Erythroblast (primary cell): ENCODE data around the gene LIMCH1.

Experiments used
- DNase-seq, 2 experiments: peaks; one replicate each; lab custom pipeline; 2025; lab: John Stamatoyannopoulos, UW
- GATA1 ChIP-seq: IDR thresholded peaks from 2 replicates; pipeline ENCODE4 v1.6.1; 2011; ENCODE audit warnings: low read depth, mild to moderate bottlenecking, control low read depth, low read length, moderate library complexity
- POLR2A ChIP-seq: IDR thresholded peaks from 2 replicates; pipeline ENCODE4 v1.6.1; 2011; ENCODE audit warnings: mild to moderate bottlenecking, low read length

LIMCH1 gene

GRCh38 chr4:41517121-41517520, 20.8 kb upstream of the LIMCH1 start:
- TF ChIP-seq POLR2A: no peak
- no peak for TF ChIP-seq GATA1
- no peak for DNase-seq

GRCh38 chr4:41517747-41518146, 20.2 kb upstream of the LIMCH1 start:
- no peak for DNase-seq
- TF ChIP-seq POLR2A: no peak
- no peak for TF ChIP-seq GATA1

- DNase-seq: no peak
- no peak for TF ChIP-seq POLR2A
- no peak for TF ChIP-seq GATA1
Observed at GRCh38 chr4:41524425-41524824, 13.5 kb upstream of the LIMCH1 start.

- TF ChIP-seq POLR2A (no peak), GATA1 (no peak)
- DNase-seq: no peak
Observed at GRCh38 chr4:41525129-41525528, 12.8 kb upstream of the LIMCH1 start.

GRCh38 chr4:41526628-41527027, 11.3 kb upstream of the LIMCH1 start:
- TF ChIP-seq POLR2A (no peak), GATA1 (no peak)

GRCh38 chr4:41528512-41529205, 9.3 kb upstream of the LIMCH1 start:
- no peak for DNase-seq
- TF ChIP-seq GATA1 (no peak), POLR2A (no peak)

More at GRCh38 chr4:41526628-41527027, 11.3 kb upstream of the LIMCH1 start:
- DNase-seq: no peak

- TF ChIP-seq GATA1 (no peak), POLR2A (no peak)
- DNase-seq: no peak
Observed at GRCh38 chr4:41530741-41531140, 7.2 kb upstream of the LIMCH1 start.

GRCh38 chr4:41532336-41532735, 5.6 kb upstream of the LIMCH1 start:
- DNase-seq: no peak
- TF ChIP-seq GATA1 (no peak), POLR2A (no peak)

- no peak for DNase-seq
- no peak for TF ChIP-seq POLR2A
- no peak for TF ChIP-seq GATA1
Observed at GRCh38 chr4:41532882-41533281, 5.1 kb upstream of the LIMCH1 start.

GRCh38 chr4:41533680-41534079, 4.3 kb upstream of the LIMCH1 start:
- DNase-seq: no peak

GRCh38 chr4:41534404-41534803, 3.6 kb upstream of the LIMCH1 start:
- no peak for DNase-seq
- TF ChIP-seq GATA1 (no peak), POLR2A (no peak)

More at GRCh38 chr4:41533680-41534079, 4.3 kb upstream of the LIMCH1 start:
- TF ChIP-seq POLR2A: no peak
- no peak for TF ChIP-seq GATA1

- no peak for DNase-seq
- TF ChIP-seq GATA1 (no peak), POLR2A (no peak)
Observed at GRCh38 chr4:41535911-41536371, 2.0 kb upstream of the LIMCH1 start.

- no peak for DNase-seq
- no peak for TF ChIP-seq POLR2A
- TF ChIP-seq GATA1: no peak
Observed at GRCh38 chr4:41537292-41537890, 566 bp upstream of the LIMCH1 start.

GRCh38 chr4:41538887-41539498, 1.0 kb downstream of the LIMCH1 start:
- no peak for DNase-seq
- TF ChIP-seq POLR2A (no peak), GATA1 (no peak)
